GM12878 (cell line): ENCODE results near the gene WDTC1. TPM values are rescaled to one million over a fixed set of nuclear protein-coding genes. Genes with fewer than 3 reads are reported as not detected.

Source experiments
- ATAC-seq: fragments of 200-7000 bp; cut with Tn5 transposase; 3 replicates; pipeline ENCODE4 v1.9.1; 2020; ENCODE audit warnings: mild to moderate bottlenecking, moderate library complexity
- BruUV-seq: library from RNA; stranded (reverse); fragments of 400-500 nt; replicated peaks from 2 replicates; lab custom pipeline; 2021; lab: Mats Ljungman, UMichigan
- CTCF ChIA-PET: fragments of 300-600 bp; sonication (Branson Sonifier 250); formaldehyde crosslinking; extraction: SDS; loops from one replicate; lab custom pipeline; 2021; ENCODE audit warnings: inconsistent platforms; lab: Yijun Ruan, JAX
- POLR2A ChIA-PET: fragments of 350-600 bp; formaldehyde crosslinking; extraction: SDS; loops from one replicate; lab custom pipeline; 2021; ENCODE audit warnings: inconsistent platforms; lab: Charles Lee
- RAD21 ChIA-PET: fragments of 300-600 bp; sonication (Branson Sonifier 250); formaldehyde crosslinking; loops from one replicate; lab custom pipeline; 2023; ENCODE audit warnings: antibody characterized with exemption; ENCODE audit not compliant: unreplicated experiment; lab: Charles Lee
- SMC1A ChIA-PET: fragments of 300-600 bp; sonication (Branson Sonifier 250); formaldehyde crosslinking; loops from one replicate; lab custom pipeline; 2023; ENCODE audit not compliant: unreplicated experiment, uncharacterized antibody; lab: Charles Lee
- DNase-seq: peaks from one replicate; pipeline ENCODE4 v3.0.0-alpha.2; 2011; ENCODE audit warnings: low read depth, low spot score
- FAIRE-seq: peaks from 3 replicates; lab custom pipeline; 2011; peaks lifted over from hg19 to GRCh38; lab: Jason Lieb, UNC
- H2AFZ ChIP-seq: 2 replicates; pipeline ENCODE4 v1.6.0; 2011; ENCODE audit warnings: low read depth, low read length, control low read depth; ENCODE audit not compliant: control insufficient read depth
- H3K27ac ChIP-seq: 2 replicates; pipeline ENCODE4 v1.5.1; 2011; ENCODE audit warnings: control low read depth; ENCODE audit not compliant: control insufficient read depth, insufficient read depth
- H3K27me3 ChIP-seq, 2 experiments: replicated peaks in 1 of 2; 2 replicates each; pipeline versions ENCODE4 v1.6.0 to v1.6.1; 2011; ENCODE audit warnings: low read length in 1 of 2; ENCODE audit not compliant: control insufficient read depth in 2 of 2, insufficient read depth in 2 of 2
- H3K36me3 ChIP-seq, 2 experiments: 2 replicates each; pipeline ENCODE4 v1.5.1; 2011; ENCODE audit warnings: low read length in 1 of 2; ENCODE audit not compliant: control insufficient read depth in 2 of 2, insufficient read depth in 2 of 2
- H3K4me1 ChIP-seq: 2 replicates; pipeline ENCODE4 v1.6.1; 2011; ENCODE audit warnings: mild to moderate bottlenecking, low read length, moderate library complexity, mixed read lengths; ENCODE audit not compliant: control insufficient read depth, insufficient read depth
- H3K4me2 ChIP-seq: 2 replicates; pipeline ENCODE4 v1.6.0; 2011; ENCODE audit warnings: control low read depth; ENCODE audit not compliant: control insufficient read depth, insufficient read depth
- H3K4me3 ChIP-seq: fragments of 200-600 bp; sonication (generic); 2 replicates; pipeline ENCODE4 v1.5.1; 2016
- H3K79me2 ChIP-seq: 2 replicates; pipeline ENCODE4 v1.6.0; 2011; ENCODE audit warnings: low read length; ENCODE audit not compliant: control insufficient read depth, insufficient read depth
- H3K9ac ChIP-seq: 2 replicates; pipeline ENCODE4 v1.8.0; 2011; ENCODE audit warnings: low read length, control low read depth, mixed read lengths; ENCODE audit not compliant: control insufficient read depth, insufficient read depth
- H3K9me3 ChIP-seq: replicated peaks from 3 replicates; pipeline ENCODE4 v1.5.1; 2011; ENCODE audit warnings: mild to moderate bottlenecking, low read length; ENCODE audit not compliant: control insufficient read depth, insufficient read depth
- H4K20me1 ChIP-seq: 2 replicates; pipeline ENCODE4 v1.6.0; 2011; ENCODE audit not compliant: control insufficient read depth, insufficient read depth
- ASH2L ChIP-seq: fragments of 300-600, 200-600 bp; sonication (generic); IDR thresholded peaks from 2 replicates; pipeline ENCODE4 v1.6.1; 2017; ENCODE audit warnings: low read depth, mild to moderate bottlenecking, borderline replicate concordance
- CBX3 ChIP-seq: fragments of 200-600 bp; sonication (generic); IDR thresholded peaks from 2 replicates; pipeline ENCODE4 v1.6.1; 2016; ENCODE audit warnings: low read depth, borderline replicate concordance
- MTA2 ChIP-seq: fragments of 450-650 bp; IDR thresholded peaks from 2 replicates; pipeline ENCODE4 v1.6.1; 2016; ENCODE audit warnings: low read depth, mild to moderate bottlenecking, moderate library complexity
- POU2F2 ChIP-seq: IDR thresholded peaks from 3 replicates; pipeline ENCODE4 v1.6.1; 2011; ENCODE audit warnings: low read depth, mild to moderate bottlenecking, low read length, borderline replicate concordance
- RUNX3 ChIP-seq: IDR thresholded peaks from 2 replicates; pipeline ENCODE4 v1.6.1; 2012; ENCODE audit warnings: low read length, inconsistent platforms
- SMAD1 ChIP-seq: fragments of 450-650 bp; IDR thresholded peaks from 2 replicates; pipeline ENCODE4 v1.6.1; 2018; ENCODE audit warnings: mild to moderate bottlenecking, low read depth; ENCODE audit not compliant: partially characterized antibody
- SMAD5 ChIP-seq: IDR thresholded peaks from 2 replicates; pipeline ENCODE4 v1.6.1; 2016; ENCODE audit warnings: antibody characterized with exemption, low read depth
- TCF3 ChIP-seq: IDR thresholded peaks from 2 replicates; pipeline ENCODE4 v1.6.1; 2012; ENCODE audit warnings: low read depth, mild to moderate bottlenecking, low read length, borderline replicate concordance; ENCODE audit not compliant: insufficient read depth
- TCF7 ChIP-seq: IDR thresholded peaks from 2 replicates; pipeline ENCODE4 v1.6.1; 2014; ENCODE audit warnings: antibody characterized with exemption, borderline replicate concordance
- YBX1 ChIP-seq: fragments of 450-650 bp; IDR thresholded peaks from 2 replicates; pipeline ENCODE4 v1.6.1; 2016; ENCODE audit warnings: antibody characterized with exemption
- WGBS: methylation state at CpG from one replicate; pipeline ENCODE4 v1.1.6; 2016; ENCODE audit warnings: low lambda C conversion rate; ENCODE audit not compliant: insufficient replicate concordance, insufficient coverage; ENCODE audit errors: missing lambda C conversion rate; 5-methylcytosine and 5-hydroxymethylcytosine counted together
- in situ Hi-C: fragments of 300-500 bp; cut with MboI; formaldehyde crosslinking; loops from 9 replicates; pipeline ENCODE4 v1.14.3; 2018; ENCODE audit warnings: mixed read lengths
- intact Hi-C: fragments of 100-400 bp; cut with micrococcal nuclease; formaldehyde crosslinking; loops from one replicate; pipeline ENCODE4 v1.14.2; 2022; ENCODE audit not compliant: unreplicated experiment
- polyA plus RNA-seq, 11 experiments: library from polyadenylated mRNA; depleted of rRNA in 4 of 11; unstranded in 6 of 11; stranded (reverse) in 5 of 11; fragments of >200 nt; fragmentation: Nextera tagmentation in 4 of 11; fragmentation: Illumina TruSeq in 1 of 11; extraction: Ambion mirVana in 4 of 11; extraction: Trizol in 1 of 11; gene quantifications; 1 replicate in 1 of 11; 2 replicates in 10 of 11; pipeline versions ENCODE4 v1.2.1 to v1.2.3, GENCODE V29; 2011 to 2016; ENCODE audit warnings: inconsistent platforms in 2 of 11, missing spikeins in 2 of 11, low read depth in 1 of 11
- total RNA-seq, 4 experiments: library from RNA; depleted of rRNA in 3 of 4; stranded (reverse); fragments of >200 nt in 3 of 4; fragmentation: Illumina TruSeq in 1 of 4; extraction: Trizol in 1 of 4; gene quantifications; 2 replicates each; pipeline versions ENCODE4 v1.2.1 to v1.2.3, GENCODE V29; 2013 to 2021
- TF ChIP-seq, protein P1 (sequence below): fragments of 450-650 bp; IDR thresholded peaks from 2 replicates; pipeline ENCODE4 v1.6.1; 2017; ENCODE audit warnings: mild to moderate bottlenecking
- TF ChIP-seq, protein P2 (sequence below): fragments of 450-650 bp; IDR thresholded peaks from 2 replicates; pipeline ENCODE4 v1.6.1; 2017; ENCODE audit warnings: mild to moderate bottlenecking, moderate library complexity

The WDTC1 gene
- total and polyA plus RNA-seq, 10 of the 15 experiments (the other 5 are each of a cell fraction or from before 2014, with no cell fraction given) = 0.21 to 28.7 (median 7.6) TPM

DNA sequence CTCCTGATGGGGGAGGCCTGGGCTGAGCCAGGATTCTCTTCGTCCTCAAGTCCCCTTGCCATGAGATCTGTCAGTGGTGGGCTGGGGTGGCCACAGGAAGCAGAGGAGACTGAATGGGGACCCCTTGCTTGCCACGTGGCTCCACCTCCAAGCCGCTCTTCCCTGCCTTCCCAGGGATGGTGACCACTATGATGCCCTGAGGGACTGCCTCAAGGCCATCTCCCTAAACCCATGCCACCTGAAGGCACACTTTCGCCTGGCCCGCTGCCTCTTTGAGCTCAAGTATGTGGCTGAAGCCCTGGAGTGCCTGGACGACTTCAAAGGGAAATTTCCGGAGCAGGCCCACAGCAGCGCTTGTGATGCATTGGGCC lies 66.6 kb downstream of the WDTC1 start:
- ATAC-seq (no peak), FAIRE-seq (no peak), DNase-seq (no peak)
- RAD21 ChIA-PET = interaction anchor here (0.6 to 7.5 kb wide), 19 partner anchors 26 to 368 kb away, joined by 3 to 103 read pairs (median 5); no protein-coding TSS in a partner anchor
- 87% methylated on average over 8 of the region's 8 CpGs for WGBS
- Histone ChIP-seq H2AFZ (no peak overlapping the region), H3K36me3 (peaks cover 4 to 8% of the 10 kb centered on the region in 2 experiments; a peak in 3 of 4 replicates), H3K4me3 (no peak overlapping the region), H3K4me1 (peaks cover 5% of the 10 kb centered on the region), H3K9me3 (no peaks in the 10 kb centered on the region), H3K27me3 (no peaks in the 10 kb centered on the region), H3K9ac (no peak overlapping the region), H3K4me2 (no peak overlapping the region), H3K79me2 (no peaks in the 10 kb centered on the region), H3K27ac (no peak overlapping the region), H4K20me1 (no peaks in the 10 kb centered on the region)
- BruUV-seq = no TSS peak
- POLR2A ChIA-PET = interaction anchor here (0.5 kb wide), 1 partner anchor 176 kb away, joined by 4 read pairs; no protein-coding TSS in a partner anchor
- SMC1A ChIA-PET = interaction anchor here (1.0 to 5.5 kb wide), 7 partner anchors 49 to 306 kb away, joined by 3 to 54 read pairs (median 8); no protein-coding TSS in a partner anchor
- intact Hi-C loops = loop anchor here (1.0 to 2.0 kb wide), 3 partner anchors 87 to 362 kb away; partner anchors contain the start of gene AHDC1
- TF ChIP-seq, protein P1, sequence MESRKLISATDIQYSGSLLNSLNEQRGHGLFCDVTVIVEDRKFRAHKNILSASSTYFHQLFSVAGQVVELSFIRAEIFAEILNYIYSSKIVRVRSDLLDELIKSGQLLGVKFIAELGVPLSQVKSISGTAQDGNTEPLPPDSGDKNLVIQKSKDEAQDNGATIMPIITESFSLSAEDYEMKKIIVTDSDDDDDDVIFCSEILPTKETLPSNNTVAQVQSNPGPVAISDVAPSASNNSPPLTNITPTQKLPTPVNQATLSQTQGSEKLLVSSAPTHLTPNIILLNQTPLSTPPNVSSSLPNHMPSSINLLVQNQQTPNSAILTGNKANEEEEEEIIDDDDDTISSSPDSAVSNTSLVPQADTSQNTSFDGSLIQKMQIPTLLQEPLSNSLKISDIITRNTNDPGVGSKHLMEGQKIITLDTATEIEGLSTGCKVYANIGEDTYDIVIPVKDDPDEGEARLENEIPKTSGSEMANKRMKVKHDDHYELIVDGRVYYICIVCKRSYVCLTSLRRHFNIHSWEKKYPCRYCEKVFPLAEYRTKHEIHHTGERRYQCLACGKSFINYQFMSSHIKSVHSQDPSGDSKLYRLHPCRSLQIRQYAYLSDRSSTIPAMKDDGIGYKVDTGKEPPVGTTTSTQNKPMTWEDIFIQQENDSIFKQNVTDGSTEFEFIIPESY = no peak
- TF ChIP-seq YBX1 (no peak), TCF3 (no peak), TCF7 (no peak), SMAD1 (no peak), CBX3 (no peak), MTA2 (no peak), POU2F2 (no peak), ASH2L (no peak), SMAD5 (no peak), RUNX3 (no peak)
- TF ChIP-seq, protein P2, sequence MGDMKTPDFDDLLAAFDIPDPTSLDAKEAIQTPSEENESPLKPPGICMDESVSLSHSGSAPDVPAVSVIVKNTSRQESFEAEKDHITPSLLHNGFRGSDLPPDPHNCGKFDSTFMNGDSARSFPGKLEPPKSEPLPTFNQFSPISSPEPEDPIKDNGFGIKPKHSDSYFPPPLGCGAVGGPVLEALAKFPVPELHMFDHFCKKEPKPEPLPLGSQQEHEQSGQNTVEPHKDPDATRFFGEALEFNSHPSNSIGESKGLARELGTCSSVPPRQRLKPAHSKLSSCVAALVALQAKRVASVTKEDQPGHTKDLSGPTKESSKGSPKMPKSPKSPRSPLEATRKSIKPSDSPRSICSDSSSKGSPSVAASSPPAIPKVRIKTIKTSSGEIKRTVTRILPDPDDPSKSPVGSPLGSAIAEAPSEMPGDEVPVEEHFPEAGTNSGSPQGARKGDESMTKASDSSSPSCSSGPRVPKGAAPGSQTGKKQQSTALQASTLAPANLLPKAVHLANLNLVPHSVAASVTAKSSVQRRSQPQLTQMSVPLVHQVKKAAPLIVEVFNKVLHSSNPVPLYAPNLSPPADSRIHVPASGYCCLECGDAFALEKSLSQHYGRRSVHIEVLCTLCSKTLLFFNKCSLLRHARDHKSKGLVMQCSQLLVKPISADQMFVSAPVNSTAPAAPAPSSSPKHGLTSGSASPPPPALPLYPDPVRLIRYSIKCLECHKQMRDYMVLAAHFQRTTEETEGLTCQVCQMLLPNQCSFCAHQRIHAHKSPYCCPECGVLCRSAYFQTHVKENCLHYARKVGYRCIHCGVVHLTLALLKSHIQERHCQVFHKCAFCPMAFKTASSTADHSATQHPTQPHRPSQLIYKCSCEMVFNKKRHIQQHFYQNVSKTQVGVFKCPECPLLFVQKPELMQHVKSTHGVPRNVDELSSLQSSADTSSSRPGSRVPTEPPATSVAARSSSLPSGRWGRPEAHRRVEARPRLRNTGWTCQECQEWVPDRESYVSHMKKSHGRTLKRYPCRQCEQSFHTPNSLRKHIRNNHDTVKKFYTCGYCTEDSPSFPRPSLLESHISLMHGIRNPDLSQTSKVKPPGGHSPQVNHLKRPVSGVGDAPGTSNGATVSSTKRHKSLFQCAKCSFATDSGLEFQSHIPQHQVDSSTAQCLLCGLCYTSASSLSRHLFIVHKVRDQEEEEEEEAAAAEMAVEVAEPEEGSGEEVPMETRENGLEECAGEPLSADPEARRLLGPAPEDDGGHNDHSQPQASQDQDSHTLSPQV = no peak
- in situ Hi-C loops = loop anchor here (5.0 kb wide), 3 partner anchors 91 to 361 kb away; partner anchors contain the start of gene GPR3
- CTCF ChIA-PET = interaction anchor here (0.7 to 13.1 kb wide), 36 partner anchors 9 to 369 kb away, joined by 3 to 265 read pairs (median 5); partner anchors contain the start of genes AHDC1, FCN3, GPR3 and MAP3K6
